ENCODE measurements around the gene EEF1G.

EEF1G gene

DNA sequence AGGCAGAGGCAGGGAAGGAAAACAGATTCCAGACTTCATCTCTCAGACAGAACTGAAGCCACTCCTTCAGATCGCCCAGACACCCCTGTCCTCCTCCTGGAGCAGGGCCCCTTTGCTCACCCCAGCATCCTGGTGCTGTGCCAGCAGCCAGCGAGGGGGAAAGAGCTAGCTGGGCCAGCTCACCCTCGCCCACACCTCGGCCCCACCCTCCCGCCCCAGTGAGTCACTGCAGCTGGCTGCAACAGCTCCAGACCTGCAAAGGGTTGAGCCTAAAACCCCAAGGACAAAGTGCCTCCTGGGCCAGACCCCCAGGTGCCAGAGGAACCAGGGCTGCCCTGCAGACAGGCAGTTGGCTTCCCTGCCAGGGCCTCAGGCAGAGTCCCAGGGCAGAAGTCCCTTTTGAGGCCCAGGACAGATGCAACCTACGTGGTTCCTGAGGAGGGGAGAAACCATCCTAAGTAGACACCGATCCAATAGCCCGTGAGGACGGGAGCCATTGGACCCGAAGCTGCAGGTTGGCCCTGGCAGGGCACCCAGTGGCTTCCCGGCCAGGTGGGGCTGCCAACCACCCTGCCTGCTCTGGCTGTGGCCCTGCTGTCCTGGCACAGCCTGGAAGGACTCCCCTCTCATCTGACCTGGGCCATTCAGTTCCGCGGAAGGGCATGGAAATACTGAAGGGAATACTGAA lies 34.3 kb downstream of the EEF1G start:
- ChIA-PET CTCF (interaction anchor here (1.6 to 8.8 kb wide), 2 partner anchors 18 to 115 kb away, joined by 4 to 188 read pairs; no protein-coding TSS in a partner anchor), POLR2A (interaction anchor here (0.6 to 1.0 kb wide), 8 partner anchors 21 to 1625 kb away, joined by 3 to 4 read pairs (median 3); partner anchors contain the start of genes EEF1G, TMEM179B and TUT1)
- Histone ChIP-seq H3K4me3 (ENCODE audit: low read depth, low read length) (no peak overlapping the region), H3K27ac (ENCODE audit: extremely low read depth, low read depth, low read length) (no peak overlapping the region), H3K9me3 (ENCODE audit: control insufficient read depth, insufficient read depth, low read depth, low read length) (no peaks in the 10 kb centered on the region), H3K4me1 (ENCODE audit: control insufficient read depth, insufficient read depth, low read length) (peaks cover 7% of the 10 kb centered on the region), H3K36me3 (ENCODE audit: control insufficient read depth in 2 of 2, insufficient read depth in 1 of 2, low read length in 2 of 2) (peaks cover 0 to 12% of the 10 kb centered on the region in 2 experiments; a peak in 1 of 3 replicates)
- TF ChIP-seq ZNF670 (tag by site-specific recombination; IDR thresholded peaks at IDR 0.05; ENCODE audit: low read depth): no peak
- no peak for TF ChIP-seq ZNF560 (tag by site-specific recombination; IDR thresholded peaks at IDR 0.05; ENCODE audit: borderline replicate concordance)
- no peak for TF ChIP-seq ZNF394 (tag by site-specific recombination; IDR thresholded peaks at IDR 0.05; ENCODE audit: borderline replicate concordance)
- TF ChIP-seq ZNF335 (tag by site-specific recombination; conservative IDR thresholded peaks at IDR 0.05): peak; percentile 49; the same call in 1 of the 2 replicates
- no peak for TF ChIP-seq ELK4 (IDR thresholded peaks at IDR 0.05; ENCODE audit: borderline replicate concordance, low read depth, low read length)
- no peak for TF ChIP-seq ZBTB1 (tag by site-specific recombination; IDR thresholded peaks at IDR 0.05)
- no peak for TF ChIP-seq ZNF785 (tag by site-specific recombination; IDR thresholded peaks at IDR 0.05)
- no peak for TF ChIP-seq ZNF350 (tag by site-specific recombination; IDR thresholded peaks at IDR 0.05)
- TF ChIP-seq ZNF112 (tag by site-specific recombination; IDR thresholded peaks at IDR 0.05): no peak
- TF ChIP-seq ZBTB20 (tag by site-specific recombination; IDR thresholded peaks at IDR 0.05): peak; percentile 53
- TF ChIP-seq ZNF837 (tag by site-specific recombination; IDR thresholded peaks at IDR 0.05): no peak
- TF ChIP-seq ZSCAN23 (tag by site-specific recombination; IDR thresholded peaks at IDR 0.05): no peak
- TF ChIP-seq ZNF792 (tag by site-specific recombination; IDR thresholded peaks at IDR 0.05): no peak
- TF ChIP-seq ZNF501 (tag by site-specific recombination; IDR thresholded peaks at IDR 0.05): no peak
- TF ChIP-seq ZNF830 (tag by site-specific recombination; IDR thresholded peaks at IDR 0.05; ENCODE audit: low read depth): no peak
- no peak for TF ChIP-seq ZNF677 (tag by site-specific recombination; IDR thresholded peaks at IDR 0.05)
- no peak for TF ChIP-seq ZNF624 (tag by site-specific recombination; IDR thresholded peaks at IDR 0.05)
- no peak for TF ChIP-seq PBX3 (CRISPR knock-in tag; IDR thresholded peaks at IDR 0.05)
- TF ChIP-seq ZNF600 (tag by site-specific recombination; IDR thresholded peaks at IDR 0.05): no peak
- no peak for TF ChIP-seq ZNF585B (tag by site-specific recombination; IDR thresholded peaks at IDR 0.05)
- TF ChIP-seq, protein P1, sequence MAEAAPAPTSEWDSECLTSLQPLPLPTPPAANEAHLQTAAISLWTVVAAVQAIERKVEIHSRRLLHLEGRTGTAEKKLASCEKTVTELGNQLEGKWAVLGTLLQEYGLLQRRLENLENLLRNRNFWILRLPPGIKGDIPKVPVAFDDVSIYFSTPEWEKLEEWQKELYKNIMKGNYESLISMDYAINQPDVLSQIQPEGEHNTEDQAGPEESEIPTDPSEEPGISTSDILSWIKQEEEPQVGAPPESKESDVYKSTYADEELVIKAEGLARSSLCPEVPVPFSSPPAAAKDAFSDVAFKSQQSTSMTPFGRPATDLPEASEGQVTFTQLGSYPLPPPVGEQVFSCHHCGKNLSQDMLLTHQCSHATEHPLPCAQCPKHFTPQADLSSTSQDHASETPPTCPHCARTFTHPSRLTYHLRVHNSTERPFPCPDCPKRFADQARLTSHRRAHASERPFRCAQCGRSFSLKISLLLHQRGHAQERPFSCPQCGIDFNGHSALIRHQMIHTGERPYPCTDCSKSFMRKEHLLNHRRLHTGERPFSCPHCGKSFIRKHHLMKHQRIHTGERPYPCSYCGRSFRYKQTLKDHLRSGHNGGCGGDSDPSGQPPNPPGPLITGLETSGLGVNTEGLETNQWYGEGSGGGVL (tag by site-specific recombination; IDR thresholded peaks at IDR 0.05): peak; percentile 76
- TF ChIP-seq KLF1 (tag by site-specific recombination; IDR thresholded peaks at IDR 0.05): 0 out of 2 replicates have a peak, but pooled peaks have one; percentile 18
- TF ChIP-seq ZXDB (tag by site-specific recombination; IDR thresholded peaks at IDR 0.05): no peak
- TF ChIP-seq ZNF433 (tag by site-specific recombination; IDR thresholded peaks at IDR 0.05; ENCODE audit: low read depth): no peak
- TF ChIP-seq ATF2 (tag by site-specific recombination; IDR thresholded peaks at IDR 0.05; ENCODE audit: low read depth): no peak
- TF ChIP-seq ZNF660 (tag by site-specific recombination; IDR thresholded peaks at IDR 0.05): 0 out of 2 replicates have a peak, but pooled peaks have one; percentile 19
- no peak for TF ChIP-seq ZNF146 (tag by site-specific recombination; IDR thresholded peaks at IDR 0.05)
- no peak for TF ChIP-seq OSR2 (tag by site-specific recombination; IDR thresholded peaks at IDR 0.05)
- TF ChIP-seq MZF1 (tag by site-specific recombination; IDR thresholded peaks at IDR 0.05; ENCODE audit: borderline replicate concordance): no peak
- TF ChIP-seq ZNF423 (tag by site-specific recombination; IDR thresholded peaks at IDR 0.05): no peak
- TF ChIP-seq, protein P2, sequence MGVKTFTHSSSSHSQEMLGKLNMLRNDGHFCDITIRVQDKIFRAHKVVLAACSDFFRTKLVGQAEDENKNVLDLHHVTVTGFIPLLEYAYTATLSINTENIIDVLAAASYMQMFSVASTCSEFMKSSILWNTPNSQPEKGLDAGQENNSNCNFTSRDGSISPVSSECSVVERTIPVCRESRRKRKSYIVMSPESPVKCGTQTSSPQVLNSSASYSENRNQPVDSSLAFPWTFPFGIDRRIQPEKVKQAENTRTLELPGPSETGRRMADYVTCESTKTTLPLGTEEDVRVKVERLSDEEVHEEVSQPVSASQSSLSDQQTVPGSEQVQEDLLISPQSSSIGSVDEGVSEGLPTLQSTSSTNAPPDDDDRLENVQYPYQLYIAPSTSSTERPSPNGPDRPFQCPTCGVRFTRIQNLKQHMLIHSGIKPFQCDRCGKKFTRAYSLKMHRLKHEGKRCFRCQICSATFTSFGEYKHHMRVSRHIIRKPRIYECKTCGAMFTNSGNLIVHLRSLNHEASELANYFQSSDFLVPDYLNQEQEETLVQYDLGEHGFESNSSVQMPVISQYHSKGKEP (tag by site-specific recombination; IDR thresholded peaks at IDR 0.05): no peak
- TF ChIP-seq ZNF473 (tag by site-specific recombination; IDR thresholded peaks at IDR 0.05): no peak
- TF ChIP-seq ZNF132 (tag by site-specific recombination; IDR thresholded peaks at IDR 0.05; ENCODE audit: borderline replicate concordance): no peak
